Small intestine (tissue), 7 donors: ENCODE results near the gene PDE4D. TPM values are rescaled to one million over a fixed set of nuclear protein-coding genes. Genes with fewer than 3 reads are reported as not detected.

Source experiments
- DNase-seq, 2 donors: peaks; one replicate each; pipeline versions ENCODE4 v3.0.0 to v3.0.0-alpha.2; 2013
- FAIRE-seq: peaks from 2 replicates; lab custom pipeline; 2012; peaks lifted over from hg19 to GRCh38; lab: Jason Lieb, UNC
- H3K27ac ChIP-seq, 3 donors: one replicate each; pipeline ENCODE4 v1.5.1; 2013; ENCODE audit warnings: low read length in 2 of 3, mild to moderate bottlenecking in 2 of 3, control low read depth in 1 of 3, inconsistent platforms in 1 of 3, low read depth in 1 of 3, moderate library complexity in 1 of 3
- H3K27me3 ChIP-seq, 3 donors: one replicate each; pipeline ENCODE4 v1.6.1; 2013; ENCODE audit warnings: low read length in 3 of 3, inconsistent platforms in 1 of 3; ENCODE audit not compliant: control insufficient read depth in 3 of 3, insufficient read depth in 3 of 3
- H3K36me3 ChIP-seq, 3 donors: one replicate each; pipeline ENCODE4 v1.6.1; 2013; ENCODE audit warnings: low read length in 3 of 3, inconsistent platforms in 1 of 3, low read depth in 1 of 3, mild to moderate bottlenecking in 1 of 3, moderate library complexity in 1 of 3; ENCODE audit not compliant: control insufficient read depth in 3 of 3, insufficient read depth in 2 of 3
- H3K4me1 ChIP-seq, 3 donors: one replicate each; pipeline ENCODE4 v1.6.1; 2013; ENCODE audit warnings: low read length in 2 of 3, inconsistent platforms in 1 of 3, low read depth in 1 of 3, mild to moderate bottlenecking in 1 of 3, moderate library complexity in 1 of 3; ENCODE audit not compliant: control insufficient read depth in 3 of 3, insufficient read depth in 2 of 3
- H3K4me3 ChIP-seq, 3 donors: one replicate each; pipeline ENCODE4 v1.5.1; 2013; ENCODE audit warnings: low read length in 3 of 3, control low read depth in 1 of 3, inconsistent platforms in 1 of 3, low read depth in 1 of 3, mild to moderate bottlenecking in 1 of 3, moderate library complexity in 1 of 3
- H3K9me3 ChIP-seq, 2 donors: one replicate each; pipeline ENCODE4 v1.6.1; 2013; ENCODE audit warnings: low read depth in 1 of 2, low read length in 1 of 2; ENCODE audit not compliant: control insufficient read depth in 2 of 2, insufficient read depth in 1 of 2
- WGBS, 3 donors: extraction: QIAGEN DNeasy Blood & Tissue Kit; methylation state at CpG; one replicate each; pipeline ENCODE4 v1.1.7; 2013; 5-methylcytosine and 5-hydroxymethylcytosine counted together
- polyA plus RNA-seq, 4 donors: library from polyadenylated mRNA; stranded (reverse) in 3 of 4; unstranded in 1 of 4; fragments of 200-250 nt in 3 of 4; fragments of 120-200 nt in 1 of 4; gene quantifications; one replicate each; pipeline versions ENCODE4 v1.2.1 to v1.2.3, GENCODE V29; 2013
- donor health status: healthy with polysubstance abuse.
- donor health status: control.
- donor health status: control.
- donor health status: Bipolar disorder and iron deficiency.
- donor health status: healthy.

Gene PDE4D
- polyA plus RNA-seq, 4 donors: 2.9 to 16.2 (median 5.3) TPM

DNA sequence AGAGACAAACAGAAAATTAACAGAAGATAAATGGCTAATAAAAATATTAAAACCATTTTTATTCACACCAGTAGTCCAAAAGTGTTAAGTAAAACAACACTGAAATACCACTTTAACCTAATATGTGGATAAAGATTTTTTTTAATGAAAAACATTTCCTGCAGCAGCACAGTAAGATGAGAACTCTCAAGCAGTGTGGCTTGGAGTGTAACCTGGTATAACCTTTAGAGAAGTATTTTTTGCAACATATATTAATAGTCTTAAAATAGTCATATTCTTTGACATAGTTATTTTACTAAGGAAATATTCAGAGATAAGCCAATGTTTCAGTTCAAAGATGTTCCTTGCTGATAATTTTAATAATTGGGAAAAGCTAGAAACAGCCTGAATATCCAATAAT, 644.4 kb downstream of the PDE4D start:
- DNase-seq: no peak
- H3K27me3 ChIP-seq: no peaks in the 10 kb centered on the region
- no peak for FAIRE-seq
- peaks cover 0 to 9% (median 5%) of the 10 kb centered on the region in 3 donors for H3K4me1 ChIP-seq
- H3K27ac ChIP-seq: no peak overlapping the region
- H3K36me3 ChIP-seq: no peaks in the 10 kb centered on the region
- H3K4me3 ChIP-seq: no peak overlapping the region
- no peaks in the 10 kb centered on the region for H3K9me3 ChIP-seq

DNA sequence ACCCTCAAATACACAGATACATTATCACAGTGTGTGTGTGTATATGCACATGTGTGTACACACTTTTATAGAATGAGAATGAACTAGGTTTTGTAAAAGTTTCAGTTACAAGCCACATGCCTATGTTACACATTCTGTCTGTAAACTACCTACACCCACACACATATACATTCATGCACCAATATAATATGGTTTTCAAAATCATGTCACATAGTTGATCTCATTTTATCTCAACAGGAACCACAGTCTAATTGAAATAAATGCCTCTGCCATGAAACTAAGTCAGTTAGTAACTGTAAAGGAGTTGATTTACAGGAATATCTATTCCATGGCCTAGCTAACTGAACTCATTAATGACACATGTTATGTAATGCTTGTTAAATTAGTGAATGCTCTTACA, 646.6 kb downstream of the PDE4D start:
- Histone ChIP-seq H3K4me3 (no peak overlapping the region), H3K27me3 (no peaks in the 10 kb centered on the region)
- no peak for FAIRE-seq

DNA sequence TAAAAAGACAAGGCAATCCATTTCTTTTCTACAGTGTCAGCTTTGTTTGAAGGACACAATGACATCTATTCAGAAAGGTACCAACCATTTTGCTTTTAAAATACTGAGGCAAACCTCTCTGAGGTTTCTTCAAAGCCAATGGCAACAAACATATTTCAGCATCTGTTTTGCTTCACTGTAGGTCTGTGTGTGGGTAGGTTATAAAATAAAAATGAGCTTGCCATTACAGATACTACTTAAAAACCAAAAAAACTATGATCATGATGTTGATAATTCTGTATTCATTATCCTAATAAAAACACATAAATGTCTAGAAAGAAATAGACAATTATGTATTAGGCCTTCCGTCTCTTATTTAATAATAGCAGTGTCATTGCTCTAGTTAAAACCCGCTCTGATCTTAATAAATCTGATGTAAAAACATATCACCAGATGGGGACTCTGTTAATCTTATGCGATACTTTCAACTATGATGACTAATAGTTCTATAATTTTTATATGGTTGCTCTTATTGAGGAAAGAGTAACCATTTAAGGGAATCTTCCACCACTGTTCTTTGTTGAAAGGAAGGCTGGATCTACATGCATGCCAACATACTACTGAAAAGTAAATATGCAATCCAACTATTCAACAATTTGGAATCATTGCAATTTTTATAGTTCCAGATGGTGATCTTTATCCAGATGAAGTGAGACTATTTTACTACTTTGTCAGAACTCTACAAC, 647.2 kb downstream of the PDE4D start:
- no peaks in the 10 kb centered on the region for H3K27me3 ChIP-seq
- no peaks in the 10 kb centered on the region for H3K9me3 ChIP-seq
- H3K4me3 ChIP-seq: no peak overlapping the region
- no peaks in the 10 kb centered on the region for H3K36me3 ChIP-seq
- no peak for FAIRE-seq
- DNase-seq: no peak
- H3K4me1 ChIP-seq: peaks cover 0 to 9% (median 7%) of the 10 kb centered on the region in 3 donors
- H3K27ac ChIP-seq: no peak overlapping the region
- 44 to 81% (median 45%) methylated on average over 3 of the region's 3 CpGs for whole genome bisulfite sequencing, 3 donors

More for the DNA sequence above, 646.6 kb downstream of the PDE4D start:
- Histone ChIP-seq H3K9me3 (no peaks in the 10 kb centered on the region), H3K36me3 (no peaks in the 10 kb centered on the region), H3K4me1 (peaks cover 0 to 9% (median 5%) of the 10 kb centered on the region in 3 donors), H3K27ac (no peak overlapping the region)
- no peak for DNase-seq

- Histone ChIP-seq H3K27ac (no peak overlapping the region), H3K9me3 (no peaks in the 10 kb centered on the region), H3K36me3 (no peaks in the 10 kb centered on the region), H3K4me1 (peaks cover 0 to 9% (median 8%) of the 10 kb centered on the region in 3 donors), H3K27me3 (no peaks in the 10 kb centered on the region), H3K4me3 (no peak overlapping the region)
- DNase-seq: no peak
- no peak for FAIRE-seq
- WGBS, 3 donors: 19 to 53% (median 30%) methylated on average over 3 of the region's 3 CpGs
These were observed 648.3 kb downstream of the PDE4D start for GRCh38 chr5:59245198-59245597.

DNA sequence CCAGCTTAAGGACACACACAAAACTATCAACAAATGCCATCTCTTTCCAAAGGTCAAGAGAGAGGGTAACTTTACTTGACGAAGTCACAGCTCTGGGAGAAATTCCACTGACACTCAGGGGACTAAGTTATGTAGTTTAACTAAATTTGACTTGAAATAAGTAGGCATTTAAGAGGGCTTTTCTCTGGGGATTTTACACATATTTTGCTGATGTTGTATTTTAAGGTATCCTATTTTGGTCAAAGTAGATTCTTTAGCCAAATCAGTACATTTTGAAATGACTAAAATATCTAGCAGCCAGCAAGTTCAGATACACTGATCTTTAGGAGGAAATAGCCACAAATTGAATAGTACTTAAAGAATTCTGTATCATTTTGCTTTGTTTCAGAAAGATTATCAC, 652.0 kb downstream of the PDE4D start:
- H3K36me3 ChIP-seq: no peaks in the 10 kb centered on the region
- WGBS, 3 donors: 43 to 60% (median 54%) methylated on average over 1 of the region's 1 CpG
- no peaks in the 10 kb centered on the region for H3K9me3 ChIP-seq
- peaks cover 0 to 8% (median 5%) of the 10 kb centered on the region in 3 donors for H3K4me1 ChIP-seq
- FAIRE-seq (no peak), DNase-seq (no peak)
- no peak overlapping the region for H3K4me3 ChIP-seq
- no peak overlapping the region for H3K27ac ChIP-seq
- H3K27me3 ChIP-seq: no peaks in the 10 kb centered on the region

GRCh38 chr5:59241119-59241518, 652.4 kb downstream of the PDE4D start:
- no peaks in the 10 kb centered on the region for H3K9me3 ChIP-seq
- WGBS, 3 donors: 56 to 71% (median 58%) methylated on average over 1 of the region's 1 CpG
- H3K4me1 ChIP-seq: peaks cover 0 to 8% (median 5%) of the 10 kb centered on the region in 3 donors
- no peak for DNase-seq
- no peak overlapping the region for H3K4me3 ChIP-seq
- no peak overlapping the region for H3K27ac ChIP-seq
- no peaks in the 10 kb centered on the region for H3K27me3 ChIP-seq
- no peaks in the 10 kb centered on the region for H3K36me3 ChIP-seq
- no peak for FAIRE-seq

GRCh38 chr5:59238126-59238902, 655.2 kb downstream of the PDE4D start:
- no peaks in the 10 kb centered on the region for H3K27me3 ChIP-seq
- 67 to 85% (median 74%) methylated on average over 3 of the region's 3 CpGs for WGBS, 3 donors
- no peaks in the 10 kb centered on the region for H3K36me3 ChIP-seq
- no peak overlapping the region for H3K27ac ChIP-seq
- H3K9me3 ChIP-seq: no peaks in the 10 kb centered on the region
- DNase-seq: no peak
- no peak for FAIRE-seq
- peaks cover 0 to 3% (median 0%) of the 10 kb centered on the region in 3 donors for H3K4me1 ChIP-seq
- H3K4me3 ChIP-seq: no peak overlapping the region

- FAIRE-seq (no peak), DNase-seq (no peak)
- Histone ChIP-seq H3K27me3 (no peaks in the 10 kb centered on the region), H3K4me3 (no peak overlapping the region), H3K36me3 (no peaks in the 10 kb centered on the region), H3K4me1 (peaks cover 0 to 3% (median 0%) of the 10 kb centered on the region in 3 donors), H3K27ac (no peak overlapping the region), H3K9me3 (no peaks in the 10 kb centered on the region)
These were observed 656.5 kb downstream of the PDE4D start for GRCh38 chr5:59236986-59237385.
